Measurements from ENCODE around the gene WASF2.
A peak's percentile ranks its signal among the peaks of the same experiment; 100 is the strongest.

The WASF2 gene

DNA sequence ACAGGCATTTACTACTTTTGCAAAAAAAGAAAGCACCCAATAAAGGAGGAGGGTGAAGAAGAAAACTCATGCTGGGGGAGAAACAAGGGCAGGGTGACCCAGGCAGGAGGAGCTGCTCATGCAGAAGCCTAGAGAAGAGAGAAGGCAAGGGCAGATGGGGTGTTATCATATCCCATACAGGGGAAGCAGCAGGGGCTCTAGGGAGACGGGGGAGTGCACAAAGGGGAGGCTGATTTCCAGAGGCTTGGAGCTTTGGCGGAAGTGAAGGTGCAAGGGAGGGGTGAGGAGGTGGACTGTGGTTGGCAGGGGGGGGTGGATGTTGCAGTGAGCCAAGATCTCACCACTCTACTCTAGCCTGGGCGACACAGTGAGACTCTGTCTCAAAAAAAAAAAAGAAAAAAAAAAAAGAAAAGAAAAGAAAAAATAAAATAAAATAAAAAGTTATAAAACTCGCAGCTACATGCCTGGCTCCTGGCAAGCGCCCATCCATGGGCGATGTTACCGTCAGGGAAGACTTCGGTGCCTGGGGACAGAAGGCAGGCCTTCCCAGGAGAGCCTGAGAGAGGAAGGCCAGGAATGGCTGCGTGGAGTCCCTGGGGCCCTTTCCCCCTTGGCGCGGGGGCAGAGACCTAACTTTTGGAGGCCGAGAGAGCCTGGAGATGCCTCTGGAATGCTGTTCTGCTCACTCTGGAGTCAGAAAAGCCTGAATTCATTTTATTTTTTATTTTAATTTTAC lies 112.0 kb downstream of the WASF2 start:
- no peak for DNase-seq (ENCODE audit: low spot score)

DNA sequence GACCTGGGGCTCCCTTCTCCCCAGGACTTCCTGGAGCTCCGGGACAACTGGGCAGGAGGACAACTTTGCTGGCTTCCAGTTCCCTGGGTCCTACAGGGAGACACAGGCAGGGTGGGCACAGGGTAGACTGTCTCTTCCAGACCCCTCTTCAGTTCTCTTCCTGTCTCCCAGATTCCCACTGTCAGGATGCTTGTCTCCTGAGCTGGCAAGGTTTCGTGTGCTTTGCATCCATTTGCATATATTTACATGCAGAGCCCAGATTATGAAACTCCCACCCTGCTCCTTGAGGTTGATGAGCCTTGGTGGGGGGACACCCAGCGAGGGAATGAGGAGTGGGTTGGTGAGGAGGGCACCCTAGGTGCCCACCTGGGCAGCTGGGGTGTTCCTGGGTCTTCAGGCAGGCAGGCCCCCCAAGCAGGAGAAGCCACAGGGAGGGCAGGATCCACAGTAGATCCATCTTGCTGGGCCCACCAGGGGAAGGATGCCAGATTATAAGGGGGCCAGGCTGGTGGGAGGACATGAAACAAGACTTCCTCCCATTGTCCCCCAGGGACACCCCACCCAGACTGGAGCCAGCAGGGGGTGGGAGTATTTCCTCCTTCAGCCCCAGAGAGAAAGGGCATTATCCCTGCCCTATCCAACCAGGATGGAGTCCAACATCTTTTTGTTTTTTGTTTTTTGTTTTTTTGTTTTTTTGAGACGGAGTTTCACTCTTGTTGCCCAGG lies 115.4 kb downstream of the WASF2 start, which contains the start of gene FCN3:
Gene FCN3 (minus strand): TSS at position 463 of the 725 bp plus-strand sequence. CDS start 6 bp downstream, at position 457.
- DNase-seq (ENCODE audit: low spot score): no peak

DNA sequence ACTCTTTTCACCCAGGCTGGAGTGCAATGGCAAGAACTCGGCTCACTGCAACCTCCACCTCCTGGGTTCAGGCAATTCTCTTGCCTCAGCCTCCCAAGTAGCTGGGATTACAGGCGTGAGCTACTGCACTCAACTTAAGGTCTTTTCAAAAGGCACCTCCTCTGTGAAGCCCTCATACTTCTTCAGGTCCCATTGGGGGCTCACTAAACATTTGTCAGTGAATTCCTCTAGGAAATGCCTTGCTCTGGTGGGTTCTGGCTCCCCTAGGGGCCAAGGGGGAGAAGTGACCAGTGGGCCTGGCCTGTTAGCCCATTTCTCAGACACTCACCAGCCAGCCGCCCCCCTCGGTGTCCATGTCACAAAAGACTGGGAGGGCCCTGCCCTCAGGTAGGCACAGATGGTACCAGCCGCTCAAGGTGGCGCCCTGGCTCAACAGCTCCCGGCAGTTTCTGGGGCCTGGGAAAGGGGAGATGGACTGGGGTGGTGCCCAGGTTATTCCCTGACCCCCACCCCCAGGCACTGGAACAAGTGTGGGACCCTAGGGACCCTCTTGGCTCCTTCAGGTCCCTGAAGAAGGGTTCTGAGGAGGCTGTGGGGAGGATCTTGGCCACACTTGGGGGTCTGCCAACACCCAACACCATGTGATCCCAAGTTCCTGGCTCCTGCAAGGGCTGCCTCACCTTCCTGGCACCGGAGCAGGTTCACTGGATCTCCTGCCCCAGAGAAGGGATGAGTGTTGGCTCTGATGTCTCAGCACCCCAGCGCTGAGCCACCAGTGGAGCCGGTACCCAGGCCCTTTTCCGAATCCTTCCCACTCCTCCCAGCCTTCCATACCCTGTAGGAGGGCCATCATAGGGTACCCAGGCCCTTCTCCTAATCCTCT lies 116.9 kb downstream of the WASF2 start:
- no peak for DNase-seq (ENCODE audit: low spot score)

DNA sequence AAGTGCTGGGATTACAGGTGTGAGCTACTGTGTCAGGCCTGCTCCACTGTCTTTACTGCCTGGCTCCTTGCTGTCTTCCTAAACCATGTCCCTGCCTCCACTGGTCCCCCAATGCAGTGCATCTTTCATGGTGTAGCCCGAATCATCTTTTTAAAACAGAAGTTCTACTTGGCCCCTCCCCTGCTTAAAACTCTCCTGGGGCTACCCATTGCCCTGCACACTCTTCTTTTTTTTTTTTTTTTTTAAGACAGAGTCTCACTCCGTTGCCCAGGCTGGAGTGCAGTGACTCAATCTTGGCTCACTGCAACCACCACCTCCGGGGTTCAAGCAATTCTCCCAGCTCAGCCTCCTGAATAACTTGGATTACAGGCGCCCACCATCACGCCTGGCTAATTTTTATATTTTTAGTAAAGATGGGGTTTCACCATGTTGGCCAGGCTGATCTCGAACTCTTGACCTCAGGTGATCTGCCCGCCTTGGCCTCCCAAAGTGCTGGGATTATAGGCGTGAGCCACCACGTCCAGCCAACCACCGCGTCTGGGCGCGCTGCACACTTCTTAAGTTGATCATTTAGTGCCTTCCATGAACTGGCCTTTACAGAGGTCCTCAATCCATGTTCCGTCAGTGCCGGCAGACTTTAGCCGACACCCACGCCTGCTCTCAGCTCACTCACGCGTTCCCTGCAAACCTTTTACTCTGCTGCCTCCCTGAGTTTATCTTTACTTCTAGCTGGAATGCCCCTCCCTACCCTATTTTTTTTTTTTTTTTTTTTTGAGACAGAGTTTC lies 117.8 kb downstream of the WASF2 start:
- no peak for DNase-seq (ENCODE audit: low spot score)

DNA sequence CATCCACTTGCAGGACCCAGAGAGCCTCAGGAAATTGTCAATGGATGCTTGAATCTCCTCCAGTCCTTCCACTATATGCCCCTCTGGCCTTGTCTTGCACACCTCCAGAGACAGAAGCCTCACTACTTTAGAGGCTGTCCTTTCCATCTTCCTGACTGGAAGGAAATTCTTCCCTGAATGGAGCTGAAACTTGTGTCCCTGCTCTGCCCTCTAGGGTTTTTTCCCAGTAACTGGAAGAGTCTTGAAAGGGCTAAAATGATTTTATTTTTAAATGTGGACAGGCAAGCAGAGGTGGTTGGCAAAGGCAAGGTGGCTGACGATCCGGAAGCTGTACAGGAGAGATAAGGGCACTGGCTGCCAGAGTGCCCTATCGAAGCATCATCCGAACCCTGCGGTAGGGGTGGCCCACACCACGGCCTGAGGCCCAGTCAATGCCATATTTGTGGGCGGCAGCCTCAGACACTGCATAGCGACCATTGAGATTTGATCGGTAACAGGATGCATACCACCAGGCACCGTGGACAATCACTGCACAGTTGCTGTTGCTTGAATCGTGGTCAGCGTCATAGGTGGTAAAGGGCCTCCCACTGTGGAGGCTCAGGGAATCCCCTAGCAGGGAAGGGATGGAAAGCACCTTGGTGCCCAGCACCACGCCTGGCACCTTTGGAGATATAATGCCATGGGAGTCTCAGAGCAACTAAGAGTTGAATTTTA lies 120.9 kb downstream of the WASF2 start:
- peak; percentile 41 for DNase-seq (ENCODE audit: low spot score)

DNA sequence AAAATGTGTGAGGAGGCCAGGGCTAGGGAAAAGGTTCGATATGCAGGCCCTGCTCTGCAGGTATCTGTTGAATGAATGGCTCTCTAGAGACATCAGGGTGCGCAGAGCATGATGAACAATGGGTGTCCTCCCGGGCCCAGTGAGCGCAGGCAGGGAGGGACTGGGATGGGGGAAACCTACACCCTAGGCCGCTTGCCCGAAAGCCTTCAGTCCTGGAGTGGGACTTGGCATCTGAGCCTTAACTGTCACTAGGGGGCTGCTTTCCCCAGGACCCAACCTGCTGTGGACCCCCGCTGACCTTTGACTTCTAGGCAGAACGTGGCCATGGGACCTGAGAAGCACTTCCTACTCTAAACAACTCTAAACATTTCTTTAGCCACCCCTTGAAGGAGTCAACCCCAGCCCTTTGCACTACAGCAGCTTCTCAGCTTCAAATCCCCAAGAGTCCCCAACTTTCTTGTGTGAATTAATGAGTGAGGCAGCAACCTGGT lies 122.8 kb downstream of the WASF2 start:
- DNase-seq (ENCODE audit: low spot score): no peak

DNA sequence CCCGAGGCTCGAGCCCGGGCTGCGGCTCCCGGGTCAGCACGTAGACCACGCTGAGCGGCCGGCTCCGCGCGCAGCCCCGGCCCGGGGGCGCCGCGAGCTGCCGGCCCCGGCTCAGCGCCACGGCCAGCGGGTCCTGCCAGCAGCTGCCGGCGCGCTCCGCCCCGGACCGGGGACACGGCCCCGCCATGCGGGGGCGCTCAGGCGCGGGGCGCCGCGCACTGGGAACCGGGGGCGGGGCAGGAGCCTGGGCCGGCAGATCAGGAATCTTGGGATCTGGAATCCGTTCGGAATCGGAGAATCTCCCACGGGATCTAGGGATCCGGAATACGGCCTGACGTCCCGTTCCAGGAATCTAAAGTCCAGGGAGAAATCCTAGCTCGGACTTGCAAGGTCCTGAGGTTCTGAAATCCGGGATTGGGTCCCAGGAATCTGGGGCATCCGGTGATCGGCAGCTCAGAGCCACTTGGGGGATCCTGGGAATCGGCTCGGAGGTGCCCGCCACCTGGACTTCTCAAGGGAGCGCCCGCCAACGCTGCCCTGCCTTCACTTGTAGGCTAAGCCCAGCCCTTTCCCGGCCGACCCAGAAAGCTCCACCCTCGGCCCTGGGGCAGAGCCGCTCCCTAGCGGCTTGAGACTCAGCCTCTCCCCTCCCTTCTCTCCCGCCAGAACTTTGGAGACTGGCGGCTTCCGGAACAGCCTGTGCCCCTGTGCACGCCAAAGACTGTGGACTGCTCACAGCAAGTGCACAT lies 123.4 kb downstream of the WASF2 start, which contains the start of gene MAP3K6:
Gene MAP3K6 (minus strand): TSS at position 551 of the 749 bp plus-strand sequence. CDS start 364 bp downstream, at position 187.
- peak; percentile 51 for DNase-seq (ENCODE audit: low spot score)

DNA sequence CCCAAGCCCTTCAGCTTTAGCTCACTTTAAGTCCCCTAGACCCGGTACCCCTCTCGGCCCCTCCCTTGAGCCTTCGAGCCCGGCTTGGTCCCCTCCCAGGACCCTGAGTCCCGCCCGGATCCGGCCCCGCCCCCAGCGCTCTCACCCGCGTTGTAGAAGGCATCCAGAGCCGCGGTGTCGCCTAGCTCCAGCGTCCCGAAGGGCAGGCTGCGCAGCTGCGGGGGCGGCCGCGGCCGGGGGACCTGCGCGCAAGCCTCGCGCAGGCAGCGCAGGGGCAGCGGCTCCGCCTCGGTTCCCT lies 123.9 kb downstream of the WASF2 start:
- DNase-seq (ENCODE audit: low spot score): no peak

DNA sequence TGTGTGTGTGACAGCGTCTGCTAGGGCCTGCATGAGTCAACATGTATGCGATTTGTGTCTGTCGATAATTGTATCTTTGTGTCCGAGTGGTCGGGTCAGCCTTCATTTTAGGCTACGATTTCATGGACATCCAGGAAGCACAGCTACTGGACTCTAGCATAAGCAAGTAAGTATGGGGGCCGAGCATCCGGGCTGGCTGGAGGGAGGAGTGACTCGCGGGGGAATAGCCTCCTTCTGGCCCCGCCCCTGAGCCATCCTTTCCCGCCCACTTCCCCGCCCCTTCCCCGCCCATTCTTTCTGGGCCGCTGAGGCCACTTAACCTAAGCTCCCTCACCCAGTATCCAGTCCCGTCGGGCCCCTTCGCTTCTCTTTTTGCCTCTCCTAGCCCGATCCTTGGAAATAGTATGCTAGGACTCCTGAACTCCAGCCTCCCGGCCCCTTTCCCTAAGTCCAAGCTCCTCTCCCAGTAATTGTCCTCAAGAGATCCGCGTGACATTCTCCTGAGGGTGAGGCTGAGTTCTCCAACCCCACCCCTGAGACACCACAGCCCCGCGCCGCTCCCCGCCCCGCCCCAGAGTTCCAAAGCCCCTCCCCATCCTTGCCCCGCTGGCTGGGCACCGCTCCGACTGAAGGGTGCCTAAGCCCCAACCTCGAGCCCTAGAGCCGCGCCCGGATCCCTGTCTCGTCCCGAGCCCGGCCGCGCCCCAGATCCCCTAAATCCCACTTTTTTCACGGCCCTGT lies 124.4 kb downstream of the WASF2 start:
- peak; percentile 64 for DNase-seq (ENCODE audit: low spot score)

DNA sequence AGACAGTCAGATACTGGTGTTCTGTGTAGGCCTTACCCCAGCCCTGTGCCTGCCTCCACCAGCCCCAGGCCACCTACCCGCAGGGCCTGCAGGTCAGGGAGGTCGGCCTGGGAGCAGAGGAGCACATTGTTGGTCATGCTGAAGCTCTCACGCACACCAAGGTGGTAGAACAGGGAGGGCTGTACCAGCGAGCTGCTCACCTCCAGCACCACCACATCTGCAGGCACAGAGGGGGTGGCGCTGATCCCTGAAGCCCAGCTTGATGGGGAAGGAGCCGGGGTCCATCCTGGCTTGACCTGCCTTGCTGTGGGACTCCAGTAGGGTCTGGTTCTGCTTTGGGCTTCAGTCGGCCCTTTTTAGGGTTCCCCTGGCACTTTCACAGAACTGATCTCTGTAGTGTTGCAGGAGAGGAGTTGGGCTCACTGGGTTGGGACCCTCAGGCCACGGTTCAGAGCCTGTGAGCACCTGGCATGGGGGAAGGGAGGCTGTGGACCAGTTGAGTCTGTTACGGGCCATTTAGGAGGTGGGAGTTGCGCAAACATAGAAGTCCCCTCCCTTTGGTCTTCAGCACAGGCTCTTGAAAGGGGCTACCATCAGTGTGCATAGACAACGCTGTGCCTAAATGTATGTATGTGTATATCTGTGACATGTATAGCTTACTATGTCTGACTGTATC lies 125.1 kb downstream of the WASF2 start:
- no peak for DNase-seq (ENCODE audit: low spot score)

DNA sequence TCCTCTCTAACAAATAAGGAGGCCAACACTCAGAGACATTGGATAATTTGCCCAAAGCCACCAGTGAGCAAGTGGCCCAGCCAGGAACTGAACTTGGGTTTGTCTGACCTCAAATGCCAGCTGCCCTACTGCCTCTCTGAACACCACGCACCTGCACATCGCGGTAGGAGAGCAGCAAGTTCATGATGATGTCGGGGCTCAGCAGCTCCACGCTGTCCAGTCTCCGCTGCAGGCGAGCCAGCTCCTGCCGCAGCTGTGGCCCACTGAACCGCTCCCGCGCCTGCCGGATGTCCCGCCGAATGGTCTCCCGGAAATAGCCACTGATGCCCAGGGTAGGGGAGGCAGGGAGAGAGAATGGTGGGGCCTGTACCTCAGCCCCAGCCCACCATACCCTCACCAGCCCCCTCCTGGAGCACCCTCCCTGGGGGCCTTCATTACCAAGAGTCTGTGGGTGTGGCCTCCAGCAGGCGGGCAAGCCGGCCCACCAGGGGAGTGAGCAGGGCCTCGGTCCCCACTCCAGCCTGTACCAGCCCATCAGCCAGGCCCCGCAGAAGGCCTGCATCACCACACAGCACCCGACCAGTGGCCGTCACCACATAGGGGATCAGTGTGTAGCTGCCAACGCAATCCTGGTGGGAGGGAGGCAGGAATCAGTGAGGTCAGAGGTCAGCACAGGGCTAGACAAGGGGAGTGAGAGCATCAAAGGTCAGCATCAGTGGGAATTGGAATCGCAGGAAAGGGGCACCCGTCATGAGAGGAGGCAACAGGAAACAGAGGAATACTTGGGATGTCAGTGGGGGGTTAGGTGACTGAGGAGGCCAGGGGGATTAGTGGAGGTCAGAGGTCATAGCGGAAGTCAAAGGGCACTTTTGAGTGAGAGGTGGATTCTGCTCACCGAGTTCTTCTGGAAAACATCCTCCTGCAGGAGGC lies 125.9 kb downstream of the WASF2 start:
- DNase-seq (ENCODE audit: low spot score): no peak

DNA sequence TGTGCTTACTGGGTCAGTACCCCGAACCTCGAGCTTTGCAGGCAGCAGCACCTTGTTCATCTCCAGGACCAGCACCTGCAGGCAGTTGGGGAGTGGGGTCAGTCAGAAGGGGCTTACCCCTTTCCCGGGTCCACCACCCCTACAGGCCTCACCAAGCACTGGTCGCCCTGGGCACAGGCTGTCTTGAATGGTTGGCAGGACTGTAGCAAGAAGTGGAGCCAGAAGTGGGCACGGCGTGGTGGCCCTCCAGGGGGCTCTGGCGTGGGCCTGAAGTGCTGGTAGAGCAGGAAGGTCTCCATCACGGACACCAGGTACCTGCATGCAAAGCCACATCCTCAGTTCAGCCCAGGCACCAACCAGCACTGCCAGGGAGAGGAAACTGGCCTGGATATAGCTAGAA lies 128.4 kb downstream of the WASF2 start:
- no peak for DNase-seq (ENCODE audit: low spot score)

DNA sequence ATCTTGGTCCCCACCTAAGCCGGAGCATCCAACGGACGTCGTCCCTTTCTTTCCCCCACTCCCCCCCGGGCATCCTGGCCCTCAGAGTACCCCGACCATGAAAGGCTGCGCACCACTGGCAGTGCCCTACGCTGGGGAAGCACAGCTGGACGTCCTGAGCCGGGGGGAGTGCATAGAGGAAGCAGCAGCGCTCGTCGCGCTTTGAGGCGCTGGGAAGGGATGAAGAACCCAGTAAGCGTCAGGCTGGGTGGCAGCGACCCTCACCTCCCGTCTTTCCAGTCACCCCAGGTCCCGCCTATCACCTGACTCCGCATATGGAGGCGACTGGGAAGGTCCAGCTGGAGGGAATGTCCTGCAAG lies 128.9 kb downstream of the WASF2 start:
- DNase-seq (ENCODE audit: low spot score): no peak

DNA sequence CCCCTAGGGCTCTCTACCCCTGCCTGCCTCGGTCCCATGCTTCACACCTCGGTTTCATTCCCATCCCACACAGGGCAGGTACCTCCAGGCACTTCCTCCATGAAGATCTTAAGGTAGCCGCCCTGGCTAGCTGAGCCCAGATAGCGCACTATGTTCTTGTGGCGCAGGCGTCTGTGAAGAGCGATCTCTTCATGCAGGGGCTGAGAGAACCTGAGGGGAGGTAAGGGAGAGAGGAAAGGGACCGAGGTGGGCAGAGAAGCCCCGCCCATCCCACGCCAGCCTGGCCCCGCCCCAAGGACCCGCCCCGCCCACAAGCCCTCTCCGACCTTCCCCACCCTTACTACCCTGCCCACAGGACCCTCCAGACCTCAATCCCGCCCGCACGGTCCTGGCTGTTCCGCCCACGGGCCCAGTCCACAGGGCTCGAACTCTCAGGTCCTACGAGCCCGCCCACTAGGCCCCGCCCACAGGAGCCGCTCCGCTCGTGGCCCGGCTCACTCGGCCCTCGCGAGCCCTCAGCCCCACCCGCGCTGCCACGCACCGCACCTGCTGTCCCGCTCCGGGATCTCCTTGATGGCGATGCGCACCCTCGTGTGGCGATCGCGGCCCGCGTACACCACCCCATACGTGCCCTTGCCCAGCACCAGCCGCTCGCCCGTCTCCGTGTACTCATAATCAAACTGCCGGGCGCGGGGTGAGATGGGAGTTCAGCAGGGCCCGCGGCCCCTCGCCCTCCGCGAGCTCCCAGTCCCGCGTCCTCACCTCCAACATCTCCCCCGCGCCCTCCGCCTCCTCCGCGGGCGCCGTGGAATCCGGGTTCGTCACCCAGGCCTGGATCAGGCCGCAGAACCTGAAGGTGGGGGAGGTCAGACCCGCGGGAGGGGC lies 129.6 kb downstream of the WASF2 start:
- DNase-seq (ENCODE audit: low spot score): peak; percentile 53

DNA sequence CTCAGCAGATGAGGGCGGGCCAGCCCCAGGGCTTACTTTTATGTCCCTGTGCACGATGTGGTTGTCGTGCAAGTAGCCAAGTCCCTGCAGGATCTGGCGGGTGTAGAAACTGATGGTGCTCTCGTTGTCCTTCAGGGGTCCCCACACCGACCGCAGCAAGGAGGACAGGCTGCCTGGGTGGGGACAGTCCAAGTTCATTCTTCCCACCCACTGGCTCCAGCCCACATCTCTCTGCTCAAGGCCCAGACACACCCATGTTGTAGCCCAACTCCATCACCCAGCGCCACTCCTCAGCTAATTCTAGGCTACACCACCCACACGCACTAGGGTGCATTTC lies 130.2 kb downstream of the WASF2 start:
- no peak for DNase-seq (ENCODE audit: low spot score)

DNA sequence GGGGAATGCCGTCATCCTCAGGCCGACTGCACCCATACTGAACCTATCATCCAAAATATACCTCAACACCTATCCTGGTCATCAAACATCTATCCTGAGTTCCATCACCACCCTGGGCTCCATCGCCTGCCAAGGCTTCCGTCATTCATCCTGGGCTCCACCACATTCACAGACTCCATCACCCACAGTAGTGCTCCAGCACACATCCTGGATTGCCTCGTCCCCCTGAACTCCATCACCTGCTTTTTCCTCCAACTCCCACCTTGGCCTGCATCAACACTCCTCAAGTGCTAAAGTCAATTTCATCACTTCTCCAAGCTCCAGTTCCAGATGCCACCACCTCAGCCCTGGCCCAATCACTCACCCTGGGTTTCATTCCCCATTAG lies 131.0 kb downstream of the WASF2 start:
- no peak for DNase-seq (ENCODE audit: low spot score)
